H1 (cell line): Measurements from ENCODE around the gene PRKD1. TPM values are rescaled to one million over a fixed set of nuclear protein-coding genes. Genes with fewer than 3 reads are reported as not detected.

Experiments
- CTCF ChIA-PET: fragments of 300-600 bp; sonication (Branson Sonifier 250); formaldehyde crosslinking; loops from one replicate; lab custom pipeline; 2021; ENCODE audit not compliant: partially characterized antibody; lab: Charles Lee
- POLR2A ChIA-PET: fragments of 300-600 bp; sonication (Branson Sonifier 250); formaldehyde crosslinking; loops from one replicate; lab custom pipeline; 2021; ENCODE audit warnings: inconsistent platforms; ENCODE audit not compliant: partially characterized antibody; lab: Charles Lee
- DNase-seq, 2 experiments: peaks; one replicate each; pipeline versions ENCODE4 v3.0.0 to v3.0.0-alpha.2; 2010 to 2022; ENCODE audit warnings: low spot score in 2 of 2, low read depth in 1 of 2, mixed read lengths in 1 of 2
- FAIRE-seq: peaks from 2 replicates; lab custom pipeline; 2011; peaks lifted over from hg19 to GRCh38; lab: Jason Lieb, UNC
- H2AFZ ChIP-seq: 2 replicates; pipeline ENCODE4 v1.8.1; 2012; ENCODE audit warnings: low read length, inconsistent platforms
- H2AK5ac ChIP-seq: 2 replicates; pipeline ENCODE4 v1.6.1; 2013; ENCODE audit warnings: low read depth, low read length
- H2BK120ac ChIP-seq: replicated peaks from 2 replicates; pipeline ENCODE3; 2013; ENCODE audit warnings: low read depth, low read length, inconsistent platforms
- H2BK12ac ChIP-seq: 2 replicates; pipeline ENCODE4 v1.6.1; 2013; ENCODE audit warnings: low read depth, low read length
- H2BK15ac ChIP-seq: 2 replicates; pipeline ENCODE4 v1.6.1; 2013; ENCODE audit warnings: low read length
- H2BK20ac ChIP-seq: 2 replicates; pipeline ENCODE4 v1.6.1; 2013; ENCODE audit warnings: low read length
- H2BK5ac ChIP-seq: 2 replicates; pipeline ENCODE4 v1.6.1; 2013; ENCODE audit warnings: low read depth, low read length
- H3K14ac ChIP-seq: 2 replicates; pipeline ENCODE4 v1.6.1; 2013; ENCODE audit warnings: inconsistent platforms; ENCODE audit not compliant: insufficient read length
- H3K18ac ChIP-seq: 2 replicates; pipeline ENCODE4 v1.6.1; 2013; ENCODE audit warnings: low read length; ENCODE audit errors: extremely low read depth
- H3K23ac ChIP-seq: 2 replicates; pipeline ENCODE4 v1.6.1; 2013; ENCODE audit warnings: inconsistent platforms; ENCODE audit not compliant: insufficient read length
- H3K23me2 ChIP-seq: 2 replicates; pipeline ENCODE4 v1.6.1; 2013; ENCODE audit warnings: low read depth, low read length
- H3K27ac ChIP-seq: 2 replicates; pipeline ENCODE4 v1.6.1; 2011; ENCODE audit warnings: low read depth, low read length, inconsistent platforms
- H3K27me3 ChIP-seq, 4 experiments: replicated peaks in 1 of 4; 1 replicate in 1 of 4; 2 replicates in 3 of 4; pipeline versions ENCODE4 v1.6.1 to v1.8.1; 2011 to 2013; ENCODE audit warnings: low read length in 3 of 4, mild to moderate bottlenecking in 3 of 4, inconsistent platforms in 2 of 4, mixed read lengths in 2 of 4, moderate library complexity in 1 of 4; ENCODE audit not compliant: control insufficient read depth in 3 of 4, insufficient read depth in 3 of 4; ENCODE audit errors: extremely low read depth in 1 of 4
- H3K36me3 ChIP-seq, 4 experiments: 2 replicates each; pipeline versions ENCODE4 v1.6.1 to v1.8.1; 2011 to 2013; ENCODE audit warnings: mild to moderate bottlenecking in 4 of 4, low read length in 3 of 4, moderate library complexity in 2 of 4, control low read depth in 1 of 4, inconsistent platforms in 1 of 4; ENCODE audit not compliant: insufficient read depth in 4 of 4, control insufficient read depth in 2 of 4
- H3K4ac ChIP-seq: replicated peaks from 2 replicates; pipeline ENCODE3; 2013; ENCODE audit warnings: low read length, low read depth, mixed read lengths, inconsistent platforms; ENCODE audit not compliant: insufficient read length
- H3K4me1 ChIP-seq, 4 experiments: replicated peaks in 1 of 4; 1 replicate in 1 of 4; 2 replicates in 3 of 4; pipeline versions ENCODE4 v1.6.1 to v1.8.1; 2011 to 2013; ENCODE audit warnings: low read length in 3 of 4, inconsistent platforms in 2 of 4, mixed read lengths in 1 of 4; ENCODE audit not compliant: insufficient read depth in 4 of 4, control insufficient read depth in 3 of 4
- H3K4me2 ChIP-seq, 2 experiments: 2 replicates each; pipeline versions ENCODE4 v1.6.1 to v1.8.1; 2011 to 2013; ENCODE audit warnings: low read depth in 2 of 2, low read length in 2 of 2, control low read depth in 1 of 2, inconsistent platforms in 1 of 2, mild to moderate bottlenecking in 1 of 2; ENCODE audit not compliant: insufficient read depth in 1 of 2
- H3K4me3 ChIP-seq, 4 experiments: fragments of 200-600, 300-600 bp in 1 of 4; sonication (generic), shearing (Covaris generic), sonication (Bioruptor Twin) in 1 of 4; 2 replicates each; pipeline versions ENCODE4 v1.5.1 to v1.8.1; 2011 to 2016; ENCODE audit warnings: low read length in 4 of 4, low read depth in 3 of 4, control low read depth in 2 of 4, inconsistent platforms in 2 of 4, mild to moderate bottlenecking in 2 of 4, mixed read lengths in 1 of 4, moderate library complexity in 1 of 4; ENCODE audit not compliant: insufficient read depth in 2 of 4; ENCODE audit errors: extremely low read depth in 1 of 4
- H3K56ac ChIP-seq: replicated peaks from 2 replicates; pipeline ENCODE3; 2013; ENCODE audit warnings: low read depth, mild to moderate bottlenecking, mixed read lengths, low read length, inconsistent platforms; ENCODE audit not compliant: insufficient read length
- H3K79me1 ChIP-seq: 2 replicates; pipeline ENCODE4 v1.6.1; 2013; ENCODE audit warnings: low read depth, low read length, control low read depth
- H3K79me2 ChIP-seq, 2 experiments: 2 replicates each; pipeline versions ENCODE4 v1.6.1 to v1.8.1; 2012 to 2013; ENCODE audit warnings: low read length in 2 of 2, mild to moderate bottlenecking in 2 of 2, inconsistent platforms in 1 of 2; ENCODE audit not compliant: insufficient read depth in 2 of 2, control insufficient read depth in 1 of 2
- H3K9ac ChIP-seq, 4 experiments: replicated peaks in 1 of 4; 1 replicate in 1 of 4; 2 replicates in 3 of 4; pipeline versions ENCODE4 v1.6.1 to v1.8.1; 2011 to 2013; ENCODE audit warnings: low read depth in 3 of 4, low read length in 3 of 4, control low read depth in 2 of 4, mild to moderate bottlenecking in 2 of 4, moderate library complexity in 2 of 4, inconsistent platforms in 1 of 4; ENCODE audit errors: extremely low read depth in 1 of 4
- H3K9me3 ChIP-seq, 2 experiments: 2 replicates each; pipeline versions ENCODE4 v1.6.1 to v1.8.1; 2012 to 2013; ENCODE audit warnings: mild to moderate bottlenecking in 2 of 2, moderate library complexity in 2 of 2, control low read depth in 1 of 2, inconsistent platforms in 1 of 2, low read depth in 1 of 2, low read length in 1 of 2, mixed read lengths in 1 of 2; ENCODE audit not compliant: insufficient read depth in 2 of 2
- H4K20me1 ChIP-seq, 2 experiments: replicated peaks in 1 of 2; 2 replicates each; pipeline versions ENCODE3 to v1.8.1; 2011 to 2013; ENCODE audit warnings: inconsistent platforms in 2 of 2, low read length in 2 of 2, mild to moderate bottlenecking in 1 of 2; ENCODE audit not compliant: insufficient read depth in 2 of 2, control insufficient read depth in 1 of 2
- H4K5ac ChIP-seq: 2 replicates; pipeline ENCODE4 v1.6.1; 2013; ENCODE audit warnings: low read length, low read depth, mixed read lengths, inconsistent platforms; ENCODE audit not compliant: insufficient read length
- H4K8ac ChIP-seq: 2 replicates; pipeline ENCODE4 v1.8.0; 2013; ENCODE audit warnings: mild to moderate bottlenecking, moderate library complexity, low read length, inconsistent platforms; ENCODE audit not compliant: insufficient read depth; ENCODE audit errors: extremely low read depth
- H4K91ac ChIP-seq: replicated peaks from 2 replicates; pipeline ENCODE3; 2013; ENCODE audit warnings: low read length, mixed read lengths, inconsistent platforms; ENCODE audit not compliant: insufficient read length
- BCL11A ChIP-seq, 2 experiments: IDR thresholded peaks; one replicate each; pipeline ENCODE4 v1.6.1; 2011; ENCODE audit warnings: low read depth in 2 of 2, low read length in 2 of 2, mild to moderate bottlenecking in 2 of 2
- PHF8 ChIP-seq: fragments of 200-600 bp; sonication (generic); conservative IDR thresholded peaks from 2 replicates; pipeline ENCODE4 v1.7.1; 2012; ENCODE audit warnings: low read depth, mild to moderate bottlenecking, inconsistent platforms, low read length, moderate library complexity
- TEAD4 ChIP-seq: IDR thresholded peaks from 2 replicates; pipeline ENCODE4 v1.6.1; 2012; ENCODE audit warnings: low read depth, low read length, inconsistent platforms, mixed read lengths
- polyA plus RNA-seq, 7 experiments: library from polyadenylated mRNA; depleted of rRNA in 3 of 7; stranded (reverse) in 5 of 7; unstranded in 2 of 7; fragments of >200 nt in 5 of 7; fragments of 200-250 nt in 2 of 7; gene quantifications; 1 replicate in 5 of 7; 2 replicates in 1 of 7; 4 replicates in 1 of 7; pipeline versions ENCODE4 v1.2.1 to v1.2.3, GENCODE V29; 2011 to 2013; ENCODE audit warnings: missing spikeins in 2 of 7, mixed read lengths in 2 of 7
- total RNA-seq: library from RNA; stranded (reverse); fragmentation: NEBNext Ultra II Directional; extraction: Animal tissue kit (Norgen Biotek cat#: 25700); gene quantifications from 2 replicates; pipeline ENCODE4 v1.2.1, GENCODE V29; 2021
- TF ChIP-seq, protein P1 (sequence below), 3 experiments: IDR thresholded peaks; 1 replicate in 2 of 3; 2 replicates in 1 of 3; pipeline versions ENCODE4 v1.5.1 to v1.6.1; 2011; ENCODE audit warnings: low read length in 3 of 3, mild to moderate bottlenecking in 3 of 3, inconsistent platforms in 2 of 3, low read depth in 1 of 3, moderate library complexity in 1 of 3; ENCODE audit not compliant: insufficient read depth in 1 of 3; ENCODE audit errors: control extremely low read depth in 1 of 3

PRKD1 gene
- total and polyA plus RNA-seq, 2 of the 8 experiments (the other 6 are each of a cell fraction or from before 2014, with no cell fraction given): 3.6 to 6.8 TPM

- Histone ChIP-seq H4K20me1 (no peaks in the 10 kb centered on the region), H3K27ac (no peak overlapping the region), H3K56ac (no peak overlapping the region), H3K23ac (no peak overlapping the region), H2BK5ac (no peak overlapping the region), H3K23me2 (no peaks in the 10 kb centered on the region), H2AK5ac (no peak overlapping the region), H3K4me2 (no peak overlapping the region), H3K79me1 (no peaks in the 10 kb centered on the region), H2BK12ac (no peak overlapping the region), H3K9me3 (no peaks in the 10 kb centered on the region), H4K91ac (no peak overlapping the region), H4K5ac (no peak overlapping the region), H2BK15ac (no peak overlapping the region), H4K8ac (no peak overlapping the region), H3K36me3 (no peaks in the 10 kb centered on the region), H3K27me3 (no peaks in the 10 kb centered on the region), H3K79me2 (no peaks in the 10 kb centered on the region), H3K9ac (no peak overlapping the region), H3K4me3 (no peak overlapping the region), H2AFZ (no peak overlapping the region), H3K14ac (no peak overlapping the region), H3K18ac (no peak overlapping the region), H3K4me1 (peaks cover 0 to 9% (median under 1%) of the 10 kb centered on the region in 4 experiments; a peak in 1 of 7 replicates), H2BK20ac (no peak overlapping the region), H2BK120ac (no peak overlapping the region), H3K4ac (no peak overlapping the region)
- CTCF ChIA-PET: no interaction called here
- TF ChIP-seq BCL11A (IDR thresholded peaks at IDR 0.05; ENCODE audit: low read depth in 2 of 2, low read length in 2 of 2) (no peak), TEAD4 (no peak), PHF8 (no peak)
- TF ChIP-seq, protein P1, sequence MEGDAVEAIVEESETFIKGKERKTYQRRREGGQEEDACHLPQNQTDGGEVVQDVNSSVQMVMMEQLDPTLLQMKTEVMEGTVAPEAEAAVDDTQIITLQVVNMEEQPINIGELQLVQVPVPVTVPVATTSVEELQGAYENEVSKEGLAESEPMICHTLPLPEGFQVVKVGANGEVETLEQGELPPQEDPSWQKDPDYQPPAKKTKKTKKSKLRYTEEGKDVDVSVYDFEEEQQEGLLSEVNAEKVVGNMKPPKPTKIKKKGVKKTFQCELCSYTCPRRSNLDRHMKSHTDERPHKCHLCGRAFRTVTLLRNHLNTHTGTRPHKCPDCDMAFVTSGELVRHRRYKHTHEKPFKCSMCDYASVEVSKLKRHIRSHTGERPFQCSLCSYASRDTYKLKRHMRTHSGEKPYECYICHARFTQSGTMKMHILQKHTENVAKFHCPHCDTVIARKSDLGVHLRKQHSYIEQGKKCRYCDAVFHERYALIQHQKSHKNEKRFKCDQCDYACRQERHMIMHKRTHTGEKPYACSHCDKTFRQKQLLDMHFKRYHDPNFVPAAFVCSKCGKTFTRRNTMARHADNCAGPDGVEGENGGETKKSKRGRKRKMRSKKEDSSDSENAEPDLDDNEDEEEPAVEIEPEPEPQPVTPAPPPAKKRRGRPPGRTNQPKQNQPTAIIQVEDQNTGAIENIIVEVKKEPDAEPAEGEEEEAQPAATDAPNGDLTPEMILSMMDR (IDR thresholded peaks at IDR 0.05; ENCODE audit: control extremely low read depth in 1 of 3, insufficient read depth in 1 of 3, low read depth in 1 of 3, low read length in 3 of 3): no peak
- POLR2A ChIA-PET: no interaction called here
- DNase-seq (no peak), FAIRE-seq (no peak)
Measured at GRCh38 chr14:29740491-29740890, 187.2 kb downstream of the PRKD1 start.
